H7 (cell line): ENCODE results near the gene TUT1. TPM values are rescaled to one million over a fixed set of nuclear protein-coding genes. Genes with fewer than 3 reads are reported as not detected.
A peak's percentile ranks its signal among the peaks of the same experiment; 100 is the strongest.
"Not testable (repeated sequence)": the region's sequence is repeated elsewhere in the genome, so short reads cannot be mapped to it uniquely, and the experiment has no call there.

Experiments used
- DNase-seq: peaks from one replicate; pipeline ENCODE4 v3.0.0; 2012
- H3K27me3 ChIP-seq: 2 replicates; pipeline ENCODE4 v1.6.0; 2011; ENCODE audit warnings: mild to moderate bottlenecking, low read length; ENCODE audit not compliant: control insufficient read depth, insufficient read depth
- H3K36me3 ChIP-seq: replicated peaks from 2 replicates; pipeline ENCODE4 v1.5.1; 2011; ENCODE audit warnings: low read length; ENCODE audit not compliant: control insufficient read depth, insufficient read depth
- H3K4me3 ChIP-seq: 2 replicates; pipeline ENCODE4 v1.5.1; 2011; ENCODE audit warnings: low read depth, mild to moderate bottlenecking, control low read depth, low read length, moderate library complexity; ENCODE audit not compliant: insufficient read depth
- total RNA-seq: library from RNA; depleted of rRNA; stranded (reverse); fragments of >200 nt; shearing (Covaris generic); gene quantifications from 2 replicates; pipeline ENCODE4 v1.2.3, GENCODE V29; 2014; rRNA removed

Gene TUT1
- total RNA-seq = 25.8 and 29.4 TPM in 2 replicates

DNA sequence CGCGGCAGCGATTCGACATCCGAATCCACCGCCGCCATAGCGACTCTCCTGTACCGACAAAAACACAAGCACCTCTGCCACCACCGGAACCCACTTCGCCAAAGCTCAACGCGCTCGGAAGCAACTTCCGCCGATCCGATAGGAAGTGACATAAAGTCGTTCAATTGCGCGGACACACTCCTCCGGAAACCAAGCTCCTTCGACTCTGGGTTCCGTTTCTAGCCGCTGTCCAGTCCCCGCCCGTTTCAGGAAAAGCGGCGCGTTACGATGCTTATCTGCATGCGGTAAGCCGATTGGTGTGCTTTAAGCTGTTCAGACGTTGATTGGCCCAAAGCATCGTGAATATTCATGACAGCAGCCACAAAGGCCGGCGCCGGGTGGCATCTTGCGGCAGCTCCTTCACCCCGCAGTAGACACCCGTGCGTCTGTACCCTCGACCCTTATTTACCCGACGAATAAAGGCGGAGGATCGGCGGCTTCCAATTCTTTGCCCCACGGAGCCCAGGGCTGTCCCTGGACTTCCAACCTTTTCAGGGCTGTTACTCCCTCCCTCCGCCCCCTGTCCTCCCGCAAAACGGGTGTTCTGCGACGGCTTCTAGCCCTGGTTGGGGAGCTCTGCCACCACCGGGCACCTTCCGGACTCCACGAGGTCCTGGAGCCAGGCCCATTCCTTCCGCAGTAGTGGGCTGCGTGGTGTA, at the start of gene TUT1:
TUT1 (minus strand) TSS at position 76 of the 698 bp plus-strand sequence; CDS start at position 38, 38 bp downstream.
- Histone ChIP-seq H3K36me3 (peaks cover 23% of the 10 kb centered on the region), H3K4me3 (peak within 1 kb of the TSS; percentile 51), H3K27me3 (no peaks in the 10 kb centered on the region)
- DNase-seq = peak; percentile 93

DNA sequence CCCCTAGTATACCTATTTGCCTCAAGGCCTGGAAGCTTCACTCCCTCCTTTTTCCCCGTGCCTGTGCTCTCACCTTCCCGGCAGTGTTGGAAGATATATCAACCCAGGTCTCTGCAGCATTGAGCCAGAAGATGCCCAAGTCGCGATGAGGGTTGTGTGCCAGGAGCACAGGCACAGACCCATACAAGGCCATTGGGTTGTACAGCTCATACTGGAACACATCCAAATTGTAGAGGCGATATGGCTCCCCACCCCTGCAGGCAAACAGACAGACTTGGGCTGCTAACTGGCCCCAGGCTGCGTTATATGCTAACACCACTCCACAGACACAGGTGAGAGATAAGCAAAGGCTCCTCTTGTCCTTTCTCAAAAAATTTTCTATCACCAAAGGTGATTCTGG, 41.2 kb upstream of the TUT1 start:
- Histone ChIP-seq H3K36me3 (peaks cover 66% of the 10 kb centered on the region), H3K27me3 (no peaks in the 10 kb centered on the region), H3K4me3 (no peak overlapping the region)
- no peak for DNase-seq

DNA sequence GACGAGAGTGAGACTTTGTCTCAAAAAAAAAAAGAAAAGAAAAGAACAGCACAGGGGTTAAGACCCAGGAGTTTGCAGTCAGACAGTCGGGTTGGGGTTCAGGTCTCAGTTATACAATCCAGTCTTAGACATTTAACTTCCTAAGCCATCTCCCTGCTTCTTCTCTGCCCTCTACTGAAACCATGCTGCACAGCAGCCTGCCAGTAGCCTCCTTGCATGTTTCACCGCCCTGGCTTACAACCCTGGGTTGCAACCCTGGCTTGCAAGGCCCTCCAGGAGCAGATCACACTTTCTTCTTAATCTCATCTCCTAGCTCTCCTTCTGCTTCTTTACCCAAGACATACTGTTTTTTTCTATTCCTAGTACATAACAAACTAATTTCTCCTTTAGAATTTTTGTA, 36.4 kb upstream of the TUT1 start:
- no peak for DNase-seq
- peaks cover 63% of the 10 kb centered on the region for H3K36me3 ChIP-seq
- no peak overlapping the region for H3K4me3 ChIP-seq
- H3K27me3 ChIP-seq = no peaks in the 10 kb centered on the region

DNA sequence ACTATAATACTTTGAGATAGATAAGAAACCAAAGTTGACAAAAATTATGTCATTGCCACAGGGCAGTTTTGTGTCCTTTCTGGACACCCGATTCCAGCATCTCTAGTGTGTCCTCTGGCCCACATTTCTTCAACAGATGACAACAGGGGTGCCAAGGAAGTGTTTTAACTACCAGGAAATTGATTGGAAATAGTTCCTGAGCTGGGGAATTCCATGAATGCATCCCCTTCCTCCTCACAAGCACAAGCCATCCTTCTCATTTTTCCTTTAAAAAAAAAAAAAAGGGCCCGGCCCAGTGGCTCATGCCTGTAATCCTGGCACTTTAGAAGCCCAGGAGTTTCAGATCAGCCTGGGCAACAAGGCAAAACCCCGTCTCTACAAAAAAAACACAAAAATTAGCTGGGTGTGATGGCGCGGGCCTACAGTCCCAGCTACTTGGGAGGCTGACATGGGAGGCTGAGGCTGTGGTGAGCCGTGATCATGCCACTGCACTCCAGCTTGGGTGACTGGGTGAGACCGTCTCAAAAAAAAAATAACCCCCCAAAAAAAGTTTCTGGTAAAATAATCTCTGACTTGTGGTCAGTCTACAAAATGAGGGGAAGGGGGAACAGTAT, 31.3 kb upstream of the TUT1 start:
- peaks cover 22% of the 10 kb centered on the region for H3K36me3 ChIP-seq
- no peak for DNase-seq
- H3K4me3 ChIP-seq = peak overlapping the region; percentile 34
- no peaks in the 10 kb centered on the region for H3K27me3 ChIP-seq

GRCh38 chr11:62621567-62622470, 30.5 kb upstream of the TUT1 start, which contains the start of gene B3GAT3:
TSS of gene B3GAT3 (minus strand) at chr11:62621986. CDS start at chr11:62621947, 39 bp downstream.
- Histone ChIP-seq H3K27me3 (no peaks in the 10 kb centered on the region), H3K36me3 (peaks cover 18% of the 10 kb centered on the region), H3K4me3 (peak within 1 kb of the TSS; percentile 77)
- peak; percentile 100 for DNase-seq

DNA sequence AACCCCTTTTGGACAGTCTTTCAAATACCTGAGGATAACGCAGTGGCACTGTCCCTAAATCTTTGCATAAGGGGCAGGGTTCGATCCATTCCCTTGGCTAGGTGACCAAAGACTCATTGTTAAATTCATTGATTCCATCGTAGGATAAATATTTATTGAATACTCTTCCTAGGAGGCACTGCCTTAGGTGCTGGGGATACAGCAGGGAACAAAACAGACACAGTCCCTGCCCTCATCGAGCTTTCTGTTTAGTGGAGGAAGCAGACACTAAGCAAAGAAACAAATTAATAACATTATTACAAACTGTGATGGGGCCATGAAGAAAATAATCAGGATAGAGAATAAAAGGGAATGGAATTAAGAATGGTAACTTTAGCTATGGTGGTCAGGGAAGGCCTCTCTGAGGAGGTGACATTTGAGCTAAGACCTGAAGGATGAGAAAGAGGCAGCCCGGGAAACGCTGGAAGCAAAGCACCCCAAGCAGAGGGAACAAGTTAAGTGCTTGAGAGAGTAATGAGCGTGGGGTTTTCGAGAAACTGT, 29.8 kb upstream of the TUT1 start:
- H3K36me3 ChIP-seq = peaks cover 11% of the 10 kb centered on the region
- no peaks in the 10 kb centered on the region for H3K27me3 ChIP-seq
- H3K4me3 ChIP-seq = peak overlapping the region; percentile 77
- DNase-seq = no peak

- not testable (repeated sequence) for DNase-seq, H3K36me3 ChIP-seq, H3K27me3 ChIP-seq, H3K4me3 ChIP-seq
These were observed 25.6 kb upstream of the TUT1 start for GRCh38 chr11:62616957-62617356.

DNA sequence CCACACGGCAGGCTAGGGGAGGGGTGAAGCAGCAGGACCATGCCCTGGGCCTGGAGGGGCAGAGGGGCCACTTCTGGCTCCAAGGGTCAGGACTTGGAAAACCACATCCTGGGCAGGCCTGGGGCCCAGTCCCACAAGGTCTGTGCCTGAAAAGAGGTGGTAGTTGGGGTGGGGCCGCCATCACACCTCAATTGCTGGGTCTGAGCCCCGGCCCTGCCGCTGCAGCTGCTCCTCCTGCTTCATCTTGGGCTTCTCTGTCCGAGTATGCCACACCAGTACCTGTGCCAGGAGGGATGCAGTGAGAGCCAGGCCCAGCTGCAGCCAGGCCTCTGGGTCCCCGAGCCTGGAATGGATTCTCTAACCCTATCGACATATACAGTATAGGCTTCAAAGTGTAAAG, 24.2 kb upstream of the TUT1 start:
- no peak for DNase-seq
- H3K4me3 ChIP-seq = no peak overlapping the region
- H3K36me3 ChIP-seq = no peaks in the 10 kb centered on the region
- H3K27me3 ChIP-seq = peaks cover 4% of the 10 kb centered on the region

- no peak for DNase-seq
- H3K36me3 ChIP-seq = no peaks in the 10 kb centered on the region; the same call in 1 of the 2 replicates
- H3K4me3 ChIP-seq = no peak overlapping the region
- peaks cover 4% of the 10 kb centered on the region for H3K27me3 ChIP-seq
These were observed 23.0 kb upstream of the TUT1 start for GRCh38 chr11:62614275-62614674.

- H3K4me3 ChIP-seq = peak overlapping the region; percentile 24; the same call in 1 of the 2 replicates
- no peak for DNase-seq
- peaks cover 4% of the 10 kb centered on the region for H3K27me3 ChIP-seq
- H3K36me3 ChIP-seq = no peaks in the 10 kb centered on the region; the same call in 1 of the 2 replicates
These were observed 22.0 kb upstream of the TUT1 start for GRCh38 chr11:62613291-62613778.

GRCh38 chr11:62612366-62613290, 21.3 kb upstream of the TUT1 start, which contains the start of the genes EML3 and ROM1:
TSS of gene EML3 (minus strand) at chr11:62612775. CDS start at chr11:62612457, 318 bp downstream.
TSS of gene ROM1 (plus strand) at chr11:62613257. CDS start at chr11:62613282, 25 bp downstream.
- DNase-seq = peak; percentile 100
- Histone ChIP-seq H3K36me3 (no peaks in the 10 kb centered on the region; the same call in 1 of the 2 replicates), H3K27me3 (peaks cover 4% of the 10 kb centered on the region), H3K4me3 (peak within 1 kb of the TSS; percentile 70)

DNA sequence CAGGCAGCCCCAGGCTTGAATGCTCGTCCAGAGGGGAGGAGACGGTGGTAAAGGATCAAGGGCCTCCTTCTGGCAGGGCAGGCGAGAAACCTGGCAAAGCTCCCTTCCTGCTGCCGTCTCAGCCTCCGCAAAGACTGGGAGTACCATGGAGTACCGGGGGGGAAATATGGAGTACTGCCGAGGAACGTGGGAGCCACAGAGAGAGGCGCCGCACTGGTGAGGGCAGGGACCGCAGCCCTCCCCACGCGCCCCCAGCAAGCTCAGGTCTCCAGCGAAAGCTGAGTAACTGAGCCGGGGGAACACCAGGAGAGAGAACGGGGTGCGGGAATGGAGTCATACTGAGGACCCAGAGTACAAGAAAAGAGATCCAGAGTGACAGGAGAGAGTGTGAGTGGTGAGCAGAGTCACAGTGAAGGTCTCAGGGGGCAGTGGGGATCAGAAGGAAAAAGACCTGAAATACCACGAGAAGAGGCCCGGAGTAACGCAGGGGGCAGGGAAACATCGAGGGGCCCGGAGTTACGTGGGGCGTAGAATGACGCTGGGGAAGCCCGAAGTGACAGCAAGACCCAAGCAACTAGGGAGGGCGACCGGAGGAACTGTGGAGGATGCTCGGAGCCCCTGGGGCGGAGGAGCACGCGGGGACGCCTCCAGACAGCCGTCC, 20.5 kb upstream of the TUT1 start:
- Histone ChIP-seq H3K27me3 (peaks cover 4% of the 10 kb centered on the region), H3K4me3 (peak overlapping the region; percentile 70), H3K36me3 (no peaks in the 10 kb centered on the region; the same call in 1 of the 2 replicates)
- peak; percentile 79 for DNase-seq
